ENCODE data around the gene NUP188. TPM values are rescaled to one million over a fixed set of nuclear protein-coding genes. Genes with fewer than 3 reads are reported as not detected.
A peak's percentile ranks its signal among the peaks of the same experiment; 100 is the strongest.

NUP188 gene
- total and polyA plus RNA-seq, 8 donors = 10.8 to 20.8 (median 13.5) TPM

GRCh38 chr9:129053020-129053419, 105.5 kb downstream of the NUP188 start:
- peaks cover 0 to 21% (median 0%) of the 10 kb centered on the region in 3 donors for H3K36me3 ChIP-seq
- intact Hi-C loops (cut with DNase I) = no loop called here
- FAIRE-seq = no peak
- no peaks in the 10 kb centered on the region for H3K27me3 ChIP-seq
- H3K4me1 ChIP-seq = peaks cover 7% of the 10 kb centered on the region in 3 donors
- peak; percentile 8 to 31 (median 12) for ATAC-seq
- H3K27ac ChIP-seq = peak overlapping the region; percentile 55 to 66 (median 62)
- WGBS, 2 donors = 77 to 85% methylated on average over 6 of the region's 6 CpGs
- H3K9me3 ChIP-seq = no peaks in the 10 kb centered on the region
- TF ChIP-seq, protein P1, sequence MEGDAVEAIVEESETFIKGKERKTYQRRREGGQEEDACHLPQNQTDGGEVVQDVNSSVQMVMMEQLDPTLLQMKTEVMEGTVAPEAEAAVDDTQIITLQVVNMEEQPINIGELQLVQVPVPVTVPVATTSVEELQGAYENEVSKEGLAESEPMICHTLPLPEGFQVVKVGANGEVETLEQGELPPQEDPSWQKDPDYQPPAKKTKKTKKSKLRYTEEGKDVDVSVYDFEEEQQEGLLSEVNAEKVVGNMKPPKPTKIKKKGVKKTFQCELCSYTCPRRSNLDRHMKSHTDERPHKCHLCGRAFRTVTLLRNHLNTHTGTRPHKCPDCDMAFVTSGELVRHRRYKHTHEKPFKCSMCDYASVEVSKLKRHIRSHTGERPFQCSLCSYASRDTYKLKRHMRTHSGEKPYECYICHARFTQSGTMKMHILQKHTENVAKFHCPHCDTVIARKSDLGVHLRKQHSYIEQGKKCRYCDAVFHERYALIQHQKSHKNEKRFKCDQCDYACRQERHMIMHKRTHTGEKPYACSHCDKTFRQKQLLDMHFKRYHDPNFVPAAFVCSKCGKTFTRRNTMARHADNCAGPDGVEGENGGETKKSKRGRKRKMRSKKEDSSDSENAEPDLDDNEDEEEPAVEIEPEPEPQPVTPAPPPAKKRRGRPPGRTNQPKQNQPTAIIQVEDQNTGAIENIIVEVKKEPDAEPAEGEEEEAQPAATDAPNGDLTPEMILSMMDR (IDR thresholded peaks at IDR 0.05) = no peak
- DNase-seq = no peak
- no peak overlapping the region for H3K4me3 ChIP-seq

- no peak overlapping the region for H3K27ac ChIP-seq
- ATAC-seq (no peak), DNase-seq (no peak), FAIRE-seq (no peak)
- intact Hi-C loops (cut with DNase I) = no loop called here
- H3K36me3 ChIP-seq = peaks cover 0 to 11% (median 0%) of the 10 kb centered on the region in 3 donors
- no peaks in the 10 kb centered on the region for H3K9me3 ChIP-seq
- H3K27me3 ChIP-seq = no peaks in the 10 kb centered on the region
- peaks cover 7% of the 10 kb centered on the region in 3 donors for H3K4me1 ChIP-seq
- no peak overlapping the region for H3K4me3 ChIP-seq
- WGBS, 2 donors = 80 to 84% methylated on average over 5 of the region's 5 CpGs
- TF ChIP-seq, protein P1 (IDR thresholded peaks at IDR 0.05) = no peak
Observed at GRCh38 chr9:129054163-129054851, 106.8 kb downstream of the NUP188 start.

Other genes starting within 250 kb of the NUP188 start
- 1 to 10 TPM; 2.5 to 4.3 (median 3.7) TPM for gene PKN3, start 245.2 kb upstream of the NUP188 start, total RNA-seq
- 10 to 100 TPM; 10.0 to 11.0 TPM for gene PKN3, start 245.2 kb upstream of the NUP188 start, polyA plus RNA-seq
- gene ZDHHC12, start 223.6 kb upstream of the NUP188 start, total RNA-seq = 10 to 100 TPM; 18.3 to 31.5 (median 25.4) TPM
- 10 to 100 TPM; 27.6 to 56.9 TPM for gene ZDHHC12, start 223.6 kb upstream of the NUP188 start, polyA plus RNA-seq
- gene ZER1, start 175.8 kb upstream of the NUP188 start, total RNA-seq = 10 to 100 TPM; 15.8 to 23.4 (median 17.9) TPM
- gene ZER1, start 175.8 kb upstream of the NUP188 start, polyA plus RNA-seq = 10 to 100 TPM; 16.9 to 22.6 TPM
- 10 to 100 TPM; 10.9 to 18.5 (median 12.7) TPM for gene TBC1D13, start 160.4 kb upstream of the NUP188 start, total RNA-seq
- 10 to 100 TPM; 15.7 to 17.2 TPM for gene TBC1D13, start 160.4 kb upstream of the NUP188 start, polyA plus RNA-seq
- gene ENDOG, start 129.2 kb upstream of the NUP188 start, total RNA-seq = 10 to 100 TPM; 12.2 to 23.0 (median 14.3) TPM
- gene ENDOG, start 129.2 kb upstream of the NUP188 start, polyA plus RNA-seq = 10 to 100 TPM; 14.0 to 16.0 TPM
- gene SPOUT1, start 117.9 kb upstream of the NUP188 start, total RNA-seq = 10 to 100 TPM; 14.8 to 28.0 (median 20.6) TPM
- gene SPOUT1, start 117.9 kb upstream of the NUP188 start, polyA plus RNA-seq = 10 to 100 TPM; 28.8 to 32.8 TPM
- gene KYAT1, start 65.7 kb upstream of the NUP188 start, total RNA-seq = 1 to 10 TPM; 1.1 to 2.9 (median 1.5) TPM
- gene KYAT1, start 65.7 kb upstream of the NUP188 start, polyA plus RNA-seq = 1 to 10 TPM; 4.2 to 5.2 TPM
- gene LRRC8A, start 65.6 kb upstream of the NUP188 start, total RNA-seq = 10 to 100 TPM in 4 of 6 donors, 1 to 10 TPM in 2; 8.7 to 20.4 (median 10.4) TPM
- 10 to 100 TPM in 1 of 2 donors, 1 to 10 TPM in 1; 9.2 to 10.1 TPM for gene LRRC8A, start 65.6 kb upstream of the NUP188 start, polyA plus RNA-seq
- 10 to 100 TPM; 20.7 to 48.7 (median 42.2) TPM for gene PHYHD1, start 26.7 kb upstream of the NUP188 start, total RNA-seq
- 10 to 100 TPM; 45.7 to 71.3 TPM for gene PHYHD1, start 26.7 kb upstream of the NUP188 start, polyA plus RNA-seq
- gene DOLK, start 96 bp upstream of the NUP188 start, total RNA-seq = 1 to 10 TPM; 5.7 to 8.2 (median 6.6) TPM
- 1 to 10 TPM; 5.4 to 8.5 TPM for gene DOLK, start 96 bp upstream of the NUP188 start, polyA plus RNA-seq
- gene SH3GLB2, start 80.6 kb downstream of the NUP188 start, total RNA-seq = 10 to 100 TPM; 46.6 to 79.7 (median 70.8) TPM
- 100 to 1,000 TPM; 188 to 201 TPM for gene SH3GLB2, start 80.6 kb downstream of the NUP188 start, polyA plus RNA-seq
- 10 to 100 TPM in 1 of 6 donors, 1 to 10 TPM in 5; 7.5 to 17.1 (median 9.3) TPM for gene MIGA2, start 88.9 kb downstream of the NUP188 start, total RNA-seq
- 10 to 100 TPM; 27.8 to 30.9 TPM for gene MIGA2, start 88.9 kb downstream of the NUP188 start, polyA plus RNA-seq
- gene DOLPP1, start 133.4 kb downstream of the NUP188 start, total RNA-seq = 10 to 100 TPM in 1 of 6 donors, 1 to 10 TPM in 5; 4.2 to 10.5 (median 7.4) TPM
- gene DOLPP1, start 133.4 kb downstream of the NUP188 start, polyA plus RNA-seq = 1 to 10 TPM; 6.2 to 7.1 TPM
- gene CRAT, start 163.1 kb downstream of the NUP188 start, total RNA-seq = 100 to 1,000 TPM in 1 of 6 donors, 10 to 100 TPM in 5; 44.4 to 131 (median 79.2) TPM
- 10 to 100 TPM; 30.3 to 57.2 TPM for gene CRAT, start 163.1 kb downstream of the NUP188 start, polyA plus RNA-seq
- gene PTPA, start 163.7 kb downstream of the NUP188 start, total RNA-seq = 10 to 100 TPM; 32.7 to 71.4 (median 42.1) TPM
- gene PTPA, start 163.7 kb downstream of the NUP188 start, polyA plus RNA-seq = 10 to 100 TPM; 43.8 to 61.8 TPM
- 10 to 100 TPM in 1 of 6 donors, 1 to 10 TPM in 5; 1.8 to 13.2 (median 4.6) TPM for gene IER5L, start 230.6 kb downstream of the NUP188 start, total RNA-seq
- 10 to 100 TPM in 1 of 2 donors, 1 to 10 TPM in 1; 6.1 to 14.3 TPM for gene IER5L, start 230.6 kb downstream of the NUP188 start, polyA plus RNA-seq